GF-D8 (cell line): ENCODE data around the gene HBQ1.
"Not testable (repeated sequence)": the region's sequence is repeated elsewhere in the genome, so short reads cannot be mapped to it uniquely, and the experiment has no call there.

ENCODE experiments used
- DNase-seq: peaks from one replicate; lab custom pipeline; 2025; lab: John Stamatoyannopoulos, UW

Gene HBQ1

GRCh38 chr16:180101-180675 lies at the start of gene HBQ1:
Gene HBQ1 (plus strand): TSS chr16:180459. CDS start chr16:180487, 28 bp downstream.
- DNase-seq = no peak

DNA sequence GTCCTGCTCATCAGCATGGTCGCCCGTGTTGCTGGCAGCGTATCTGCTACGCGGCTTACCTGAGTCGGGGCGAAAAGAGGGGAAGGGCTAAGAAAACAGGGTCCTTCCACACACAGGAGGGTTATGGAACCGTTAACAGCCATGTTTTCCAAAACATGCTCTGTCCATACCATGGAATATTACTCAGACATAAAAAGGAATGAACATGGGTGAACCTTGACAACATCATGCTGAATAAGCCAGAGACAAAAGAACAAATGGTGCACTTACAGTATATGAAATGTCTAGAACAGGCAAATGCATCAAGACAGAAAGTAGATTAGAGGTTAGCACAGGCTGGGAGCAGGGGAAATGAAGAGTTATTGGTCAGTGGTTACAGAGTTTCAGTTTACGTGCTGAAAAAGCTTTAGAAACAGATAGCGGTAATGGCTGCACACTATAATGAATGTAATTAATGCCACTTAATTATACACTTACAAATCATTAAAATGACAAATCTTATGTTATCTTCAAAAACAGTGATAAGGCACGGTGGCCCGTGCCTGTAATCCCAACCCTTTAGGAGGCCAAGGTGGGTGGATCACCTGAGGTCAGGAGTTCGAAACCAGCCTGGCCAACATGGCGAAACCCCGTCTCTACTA lies 49.6 kb upstream of the HBQ1 start:
- no peak for DNase-seq

DNA sequence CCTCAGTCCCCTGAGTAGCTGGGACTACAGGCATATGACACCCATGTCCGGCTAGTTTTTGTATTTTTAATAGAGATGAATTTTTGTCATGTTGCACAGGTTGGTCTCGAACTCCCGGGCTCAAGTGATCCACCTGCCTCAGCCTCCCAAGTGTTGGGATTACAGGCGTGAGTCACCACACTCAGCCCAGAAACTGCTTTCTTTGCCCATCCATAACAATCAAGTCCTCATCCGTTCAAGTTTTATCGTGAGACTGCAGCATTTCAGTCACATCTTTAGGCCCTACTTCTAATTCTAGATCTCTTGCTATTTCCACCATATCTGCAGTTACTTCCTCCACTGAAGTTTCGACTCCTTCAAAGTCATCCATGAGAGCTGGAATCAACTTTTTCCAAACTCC lies 48.1 kb upstream of the HBQ1 start:
- no peak for DNase-seq

GRCh38 chr16:133716-134115 lies 46.5 kb upstream of the HBQ1 start:
- DNase-seq = no peak

- DNase-seq = no peak
These were observed 42.2 kb upstream of the HBQ1 start for GRCh38 chr16:138049-138417.

DNA sequence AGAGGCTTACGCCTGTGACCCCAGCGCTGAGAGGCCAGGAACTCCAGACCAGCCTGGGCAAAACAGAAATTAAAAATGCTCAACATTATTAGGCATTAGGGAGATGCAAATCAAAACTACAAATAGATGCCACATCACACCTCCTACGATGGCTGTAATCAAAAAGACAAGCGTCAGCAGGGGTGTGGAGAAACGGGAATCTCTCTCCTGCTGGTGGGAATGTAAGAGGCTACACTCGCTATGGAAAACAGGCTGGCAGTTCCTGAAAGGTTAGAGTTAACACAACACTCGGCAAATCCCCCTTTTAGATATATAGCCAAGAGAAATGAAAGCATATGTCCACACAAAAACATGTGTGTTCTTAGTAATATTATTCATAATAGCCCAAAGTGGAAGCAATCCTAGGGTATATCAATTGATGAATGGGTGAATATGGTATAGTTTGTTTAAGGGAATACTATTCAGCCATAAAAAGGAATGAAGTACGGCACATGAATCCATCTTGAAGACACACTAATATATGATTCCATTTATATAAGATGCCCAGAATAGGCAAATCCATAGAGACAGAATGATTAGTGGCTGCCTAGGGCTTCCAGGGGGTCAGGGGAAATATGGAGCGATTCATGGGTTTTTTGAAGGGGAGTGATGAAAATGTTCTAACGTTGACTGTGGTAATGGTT lies 39.9 kb upstream of the HBQ1 start:
- no peak for DNase-seq

DNA sequence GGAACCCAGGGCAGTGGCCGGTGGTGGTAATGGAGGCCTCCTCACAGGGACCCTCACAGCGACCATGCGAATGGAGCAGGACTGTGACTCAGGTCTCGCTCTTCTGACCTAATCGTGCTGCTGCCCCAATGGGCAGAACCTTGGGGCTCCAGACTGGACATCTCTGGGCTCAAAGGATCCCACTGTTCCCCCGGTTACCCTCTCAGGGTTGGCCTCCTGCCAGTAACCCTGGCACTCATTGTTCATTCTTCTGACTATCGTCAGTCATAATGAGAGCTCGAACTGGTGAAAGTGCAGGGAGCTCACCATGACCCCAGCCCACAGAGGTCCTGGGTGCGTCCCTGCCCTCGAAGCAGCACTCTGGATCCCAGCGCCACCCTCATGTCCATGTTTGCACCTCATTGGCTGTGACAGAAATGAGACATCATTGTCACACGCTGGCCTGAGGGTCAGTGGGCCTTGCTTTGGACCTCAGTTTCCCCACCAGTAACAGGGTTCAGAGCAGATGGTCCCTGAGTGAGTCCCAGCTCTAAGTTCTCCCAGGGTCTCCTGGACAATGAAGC lies 37.8 kb upstream of the HBQ1 start:
- no peak for DNase-seq

DNA sequence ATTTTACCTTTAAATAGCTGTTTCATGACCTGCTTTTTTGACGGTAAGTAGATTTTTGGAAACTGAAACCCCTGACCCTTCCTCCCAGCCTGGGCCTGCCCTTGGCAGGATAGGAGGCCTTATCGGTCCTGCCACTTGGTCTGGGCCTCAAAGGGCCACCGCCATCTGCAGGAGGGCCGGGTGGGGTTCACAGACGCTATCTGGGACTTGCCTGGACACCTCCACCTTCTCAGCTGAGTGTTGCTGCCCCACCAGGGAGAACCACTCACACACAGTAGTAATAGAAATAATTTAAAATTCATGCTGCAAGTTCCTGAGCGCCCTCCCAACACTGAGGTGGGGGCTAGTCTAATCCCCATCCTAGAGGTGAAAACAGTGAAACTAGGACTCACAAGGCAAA lies 37.2 kb upstream of the HBQ1 start:
- no peak for DNase-seq

DNA sequence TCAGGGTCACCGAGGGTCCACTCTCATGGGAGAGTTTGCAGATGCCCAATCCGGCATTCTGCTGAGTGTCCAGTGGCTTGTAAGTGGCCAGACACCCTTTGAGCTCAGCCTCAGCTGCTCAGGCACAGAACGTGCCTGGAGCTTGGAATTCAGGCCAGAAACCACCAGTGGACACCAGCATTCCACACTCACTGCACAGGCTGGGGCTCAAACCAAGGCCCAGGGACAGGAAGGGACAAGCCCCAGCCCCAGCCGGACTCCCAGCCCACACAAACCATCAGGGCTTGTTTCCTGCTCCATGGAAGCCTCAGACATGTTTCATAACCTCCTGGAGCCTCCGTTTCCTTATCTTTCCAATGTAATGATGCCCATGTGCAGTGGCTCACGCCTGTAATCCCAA lies 36.8 kb upstream of the HBQ1 start:
- no peak for DNase-seq

- DNase-seq = no peak
These were observed 35.4 kb upstream of the HBQ1 start for GRCh38 chr16:144797-145252.

- DNase-seq = no peak
These were observed 33.6 kb upstream of the HBQ1 start for GRCh38 chr16:146646-147045.

DNA sequence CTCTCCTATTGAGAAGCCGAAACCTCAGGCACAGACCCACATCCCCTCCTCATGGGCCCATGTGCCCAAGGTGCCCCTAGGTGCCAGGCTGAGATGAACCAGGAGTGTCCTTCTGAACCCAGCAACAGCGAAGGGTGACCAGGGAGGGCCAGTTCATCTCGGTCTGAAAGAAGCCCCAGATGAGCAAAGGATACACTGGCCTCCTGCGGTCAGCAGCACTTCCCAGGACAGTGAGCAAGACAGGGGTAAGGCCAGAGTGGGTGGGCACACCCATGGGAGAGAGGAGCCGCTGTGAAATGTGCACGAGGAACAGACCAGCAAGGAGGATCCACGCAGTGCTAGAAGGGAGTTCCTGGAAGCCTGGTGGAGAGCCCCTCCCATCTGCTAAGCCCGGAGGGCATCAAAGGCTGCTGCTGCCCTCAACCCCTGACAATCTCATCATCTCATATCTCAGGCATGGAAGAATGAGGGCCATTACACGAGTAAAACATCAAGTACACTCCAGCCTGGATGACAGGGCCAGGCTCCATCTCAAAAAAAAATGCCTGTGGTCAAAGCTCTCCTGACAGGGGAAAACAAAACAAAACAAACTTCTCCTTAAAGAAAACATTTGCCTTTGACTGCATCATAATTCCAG lies 31.1 kb upstream of the HBQ1 start:
- DNase-seq = no peak

- no peak for DNase-seq
These were observed 27.8 kb upstream of the HBQ1 start, which contains the start of gene HBZ for GRCh38 chr16:152141-153128. Gene HBZ (plus strand): TSS chr16:152644. CDS start chr16:152910, 266 bp downstream.

GRCh38 chr16:153129-153521 lies 27.1 kb upstream of the HBQ1 start:
- DNase-seq = not testable (repeated sequence)

GRCh38 chr16:153550-154216 lies 26.6 kb upstream of the HBQ1 start:
- DNase-seq = not testable (repeated sequence)

DNA sequence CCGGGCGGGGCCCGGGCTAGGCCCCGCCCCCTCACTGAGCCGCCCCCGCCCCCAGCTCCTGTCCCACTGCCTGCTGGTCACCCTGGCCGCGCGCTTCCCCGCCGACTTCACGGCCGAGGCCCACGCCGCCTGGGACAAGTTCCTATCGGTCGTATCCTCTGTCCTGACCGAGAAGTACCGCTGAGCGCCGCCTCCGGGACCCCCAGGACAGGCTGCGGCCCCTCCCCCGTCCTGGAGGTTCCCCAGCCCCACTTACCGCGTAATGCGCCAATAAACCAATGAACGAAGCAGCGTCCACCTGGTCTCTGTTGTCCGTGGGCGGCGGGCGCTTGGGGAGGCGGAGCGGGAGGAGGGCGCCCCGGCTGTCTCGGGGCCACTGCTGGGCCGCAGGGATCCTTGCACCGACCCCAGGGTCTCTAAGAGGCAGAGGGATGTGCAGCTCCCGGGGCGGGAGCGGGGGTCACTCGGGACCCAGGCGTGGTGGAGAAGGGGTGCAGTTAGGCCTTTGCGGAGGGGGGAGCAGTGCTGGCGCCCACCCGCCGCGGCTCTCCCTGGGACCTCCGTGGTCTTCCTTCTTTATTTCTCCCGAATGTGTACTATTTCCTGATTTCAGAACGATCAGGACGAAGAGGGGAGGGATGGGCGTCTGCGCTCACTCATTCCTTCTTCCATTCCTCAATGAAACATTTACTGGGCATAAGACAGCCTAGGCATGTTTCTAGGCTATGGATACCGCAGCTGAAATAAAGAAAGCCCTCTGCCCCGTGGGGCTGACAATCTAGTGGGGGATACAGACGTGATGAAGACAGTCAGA lies 25.8 kb upstream of the HBQ1 start:
- no peak for DNase-seq

- DNase-seq = no peak
These were observed 25.2 kb upstream of the HBQ1 start for GRCh38 chr16:155031-155398.

GRCh38 chr16:159136-159849 lies 21.0 kb upstream of the HBQ1 start:
- no peak for DNase-seq

DNA sequence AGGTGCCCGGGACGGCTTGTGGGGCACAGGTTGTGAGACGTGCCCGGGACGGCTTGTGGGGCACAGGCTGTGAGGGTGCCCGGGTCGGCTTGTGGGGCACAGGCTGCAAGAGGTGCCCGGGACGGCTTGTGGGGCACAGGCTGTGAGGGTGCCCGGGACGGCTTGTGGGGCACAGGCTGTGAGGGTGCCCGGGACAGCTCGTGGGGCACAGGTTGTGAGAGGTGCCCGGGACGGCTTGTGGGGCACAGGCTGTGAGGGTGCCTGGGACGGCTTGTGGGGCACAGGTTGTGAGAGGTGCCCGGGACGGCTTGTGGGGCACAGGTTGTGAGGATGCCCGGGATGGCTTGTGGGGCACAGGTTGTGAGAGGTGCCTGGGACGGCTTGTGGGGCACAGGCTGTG lies 20.0 kb upstream of the HBQ1 start:
- DNase-seq = not testable (repeated sequence)
